ENCODE data around the gene DEDD2.

Gene DEDD2

GRCh38 chr19:42156571-42156970 is 60.9 kb downstream of the DEDD2 start:
- no peak overlapping the region for H3K4me3 ChIP-seq (ENCODE audit: low read depth in 1 of 2, low read length in 2 of 2)
- H3K27ac ChIP-seq (ENCODE audit: low read depth, low read length), result no peak overlapping the region
- H3K27me3 ChIP-seq (ENCODE audit: control insufficient read depth in 1 of 2, insufficient read depth in 2 of 2, low read length in 2 of 2), result peaks cover 14 to 20% of the 10 kb centered on the region in 2 donors
- H3K9ac ChIP-seq (ENCODE audit: low read depth in 1 of 2, low read length in 2 of 2), result no peak overlapping the region
- H3K4me1 ChIP-seq (ENCODE audit: control insufficient read depth in 1 of 2, insufficient read depth in 2 of 2, low read length in 2 of 2), result no peaks in the 10 kb centered on the region
- no peaks in the 10 kb centered on the region for H3K36me3 ChIP-seq (ENCODE audit: control insufficient read depth in 1 of 2, insufficient read depth in 2 of 2, low read length in 2 of 2)
- no peaks in the 10 kb centered on the region for H3K9me3 ChIP-seq (ENCODE audit: control insufficient read depth in 1 of 2, low read length in 2 of 2)

GRCh38 chr19:42155796-42156195 is 61.7 kb downstream of the DEDD2 start:
- no peak overlapping the region for H3K4me3 ChIP-seq (ENCODE audit: low read depth in 1 of 2, low read length in 2 of 2)
- H3K36me3 ChIP-seq (ENCODE audit: control insufficient read depth in 1 of 2, insufficient read depth in 2 of 2, low read length in 2 of 2), result no peaks in the 10 kb centered on the region
- no peaks in the 10 kb centered on the region for H3K4me1 ChIP-seq (ENCODE audit: control insufficient read depth in 1 of 2, insufficient read depth in 2 of 2, low read length in 2 of 2)
- no peaks in the 10 kb centered on the region for H3K9me3 ChIP-seq (ENCODE audit: control insufficient read depth in 1 of 2, low read length in 2 of 2)
- no peak overlapping the region for H3K9ac ChIP-seq (ENCODE audit: low read depth in 1 of 2, low read length in 2 of 2)
- H3K27me3 ChIP-seq (ENCODE audit: control insufficient read depth in 1 of 2, insufficient read depth in 2 of 2, low read length in 2 of 2), result peaks cover 14 to 20% of the 10 kb centered on the region in 2 donors
- no peak overlapping the region for H3K27ac ChIP-seq (ENCODE audit: low read depth, low read length)

GRCh38 chr19:42154471-42155323 is 62.8 kb downstream of the DEDD2 start:
- H3K4me3 ChIP-seq (ENCODE audit: low read depth in 1 of 2, low read length in 2 of 2), result no peak overlapping the region
- H3K27ac ChIP-seq (ENCODE audit: low read depth, low read length), result no peak overlapping the region
- no peaks in the 10 kb centered on the region for H3K4me1 ChIP-seq (ENCODE audit: control insufficient read depth in 1 of 2, insufficient read depth in 2 of 2, low read length in 2 of 2)
- no peak overlapping the region for H3K9ac ChIP-seq (ENCODE audit: low read depth in 1 of 2, low read length in 2 of 2)
- peaks cover 19 to 20% of the 10 kb centered on the region in 2 donors for H3K27me3 ChIP-seq (ENCODE audit: control insufficient read depth in 1 of 2, insufficient read depth in 2 of 2, low read length in 2 of 2)
- no peaks in the 10 kb centered on the region for H3K36me3 ChIP-seq (ENCODE audit: control insufficient read depth in 1 of 2, insufficient read depth in 2 of 2, low read length in 2 of 2)
- no peaks in the 10 kb centered on the region for H3K9me3 ChIP-seq (ENCODE audit: control insufficient read depth in 1 of 2, low read length in 2 of 2)

GRCh38 chr19:42153672-42154433 is 63.6 kb downstream of the DEDD2 start:
- Histone ChIP-seq H3K9ac (ENCODE audit: low read depth in 1 of 2, low read length in 2 of 2) (no peak overlapping the region), H3K36me3 (ENCODE audit: control insufficient read depth in 1 of 2, insufficient read depth in 2 of 2, low read length in 2 of 2) (no peaks in the 10 kb centered on the region), H3K27me3 (ENCODE audit: control insufficient read depth in 1 of 2, insufficient read depth in 2 of 2, low read length in 2 of 2) (peaks cover 20% of the 10 kb centered on the region in 2 donors)

GRCh38 chr19:42152910-42153671 is 64.4 kb downstream of the DEDD2 start:
- no peaks in the 10 kb centered on the region for H3K9me3 ChIP-seq (ENCODE audit: control insufficient read depth in 1 of 2, low read length in 2 of 2)
- H3K27ac ChIP-seq (ENCODE audit: low read depth, low read length), result no peak overlapping the region
- H3K9ac ChIP-seq (ENCODE audit: low read depth in 1 of 2, low read length in 2 of 2), result no peak overlapping the region
- no peaks in the 10 kb centered on the region for H3K4me1 ChIP-seq (ENCODE audit: control insufficient read depth in 1 of 2, insufficient read depth in 2 of 2, low read length in 2 of 2)
- H3K4me3 ChIP-seq (ENCODE audit: low read depth in 1 of 2, low read length in 2 of 2), result no peak overlapping the region
- peaks cover 20% of the 10 kb centered on the region in 2 donors for H3K27me3 ChIP-seq (ENCODE audit: control insufficient read depth in 1 of 2, insufficient read depth in 2 of 2, low read length in 2 of 2)
- no peaks in the 10 kb centered on the region for H3K36me3 ChIP-seq (ENCODE audit: control insufficient read depth in 1 of 2, insufficient read depth in 2 of 2, low read length in 2 of 2)

More at GRCh38 chr19:42153672-42154433, 63.6 kb downstream of the DEDD2 start:
- no peak overlapping the region for H3K4me3 ChIP-seq (ENCODE audit: low read depth in 1 of 2, low read length in 2 of 2)
- H3K27ac ChIP-seq (ENCODE audit: low read depth, low read length), result no peak overlapping the region
- H3K9me3 ChIP-seq (ENCODE audit: control insufficient read depth in 1 of 2, low read length in 2 of 2), result no peaks in the 10 kb centered on the region
- no peaks in the 10 kb centered on the region for H3K4me1 ChIP-seq (ENCODE audit: control insufficient read depth in 1 of 2, insufficient read depth in 2 of 2, low read length in 2 of 2)

GRCh38 chr19:42151782-42152684 is 65.4 kb downstream of the DEDD2 start:
- no peaks in the 10 kb centered on the region for H3K36me3 ChIP-seq (ENCODE audit: control insufficient read depth in 1 of 2, insufficient read depth in 2 of 2, low read length in 2 of 2)
- no peak overlapping the region for H3K27ac ChIP-seq (ENCODE audit: low read depth, low read length)
- no peak overlapping the region for H3K9ac ChIP-seq (ENCODE audit: low read depth in 1 of 2, low read length in 2 of 2)
- no peaks in the 10 kb centered on the region for H3K9me3 ChIP-seq (ENCODE audit: control insufficient read depth in 1 of 2, low read length in 2 of 2)
- H3K27me3 ChIP-seq (ENCODE audit: control insufficient read depth in 1 of 2, insufficient read depth in 2 of 2, low read length in 2 of 2), result peaks cover 20 to 25% of the 10 kb centered on the region in 2 donors
- no peaks in the 10 kb centered on the region for H3K4me1 ChIP-seq (ENCODE audit: control insufficient read depth in 1 of 2, insufficient read depth in 2 of 2, low read length in 2 of 2)
- H3K4me3 ChIP-seq (ENCODE audit: low read depth in 1 of 2, low read length in 2 of 2), result no peak overlapping the region

GRCh38 chr19:42150911-42151361 is 66.5 kb downstream of the DEDD2 start:
- H3K9ac ChIP-seq (ENCODE audit: low read depth in 1 of 2, low read length in 2 of 2), result no peak overlapping the region
- no peaks in the 10 kb centered on the region for H3K9me3 ChIP-seq (ENCODE audit: control insufficient read depth in 1 of 2, low read length in 2 of 2)
- no peak overlapping the region for H3K4me3 ChIP-seq (ENCODE audit: low read depth in 1 of 2, low read length in 2 of 2)
- no peaks in the 10 kb centered on the region for H3K36me3 ChIP-seq (ENCODE audit: control insufficient read depth in 1 of 2, insufficient read depth in 2 of 2, low read length in 2 of 2)
- no peak overlapping the region for H3K27ac ChIP-seq (ENCODE audit: low read depth, low read length)
- peaks cover 20 to 25% of the 10 kb centered on the region in 2 donors for H3K27me3 ChIP-seq (ENCODE audit: control insufficient read depth in 1 of 2, insufficient read depth in 2 of 2, low read length in 2 of 2)
- no peaks in the 10 kb centered on the region for H3K4me1 ChIP-seq (ENCODE audit: control insufficient read depth in 1 of 2, insufficient read depth in 2 of 2, low read length in 2 of 2)

GRCh38 chr19:42150364-42150763 is 67.1 kb downstream of the DEDD2 start:
- Histone ChIP-seq H3K9me3 (ENCODE audit: control insufficient read depth in 1 of 2, low read length in 2 of 2) (no peaks in the 10 kb centered on the region), H3K4me1 (ENCODE audit: control insufficient read depth in 1 of 2, insufficient read depth in 2 of 2, low read length in 2 of 2) (no peaks in the 10 kb centered on the region), H3K27me3 (ENCODE audit: control insufficient read depth in 1 of 2, insufficient read depth in 2 of 2, low read length in 2 of 2) (peaks cover 20 to 25% of the 10 kb centered on the region in 2 donors)

GRCh38 chr19:42149447-42150202 is 67.9 kb downstream of the DEDD2 start:
- Histone ChIP-seq H3K9ac (ENCODE audit: low read depth in 1 of 2, low read length in 2 of 2) (no peak overlapping the region), H3K27me3 (ENCODE audit: control insufficient read depth in 1 of 2, insufficient read depth in 2 of 2, low read length in 2 of 2) (peaks cover 19 to 23% of the 10 kb centered on the region in 2 donors)

More at GRCh38 chr19:42150364-42150763, 67.1 kb downstream of the DEDD2 start:
- Histone ChIP-seq H3K36me3 (ENCODE audit: control insufficient read depth in 1 of 2, insufficient read depth in 2 of 2, low read length in 2 of 2) (no peaks in the 10 kb centered on the region), H3K9ac (ENCODE audit: low read depth in 1 of 2, low read length in 2 of 2) (no peak overlapping the region), H3K4me3 (ENCODE audit: low read depth in 1 of 2, low read length in 2 of 2) (no peak overlapping the region), H3K27ac (ENCODE audit: low read depth, low read length) (no peak overlapping the region)

More at GRCh38 chr19:42149447-42150202, 67.9 kb downstream of the DEDD2 start:
- H3K4me1 ChIP-seq (ENCODE audit: control insufficient read depth in 1 of 2, insufficient read depth in 2 of 2, low read length in 2 of 2), result no peaks in the 10 kb centered on the region
- H3K4me3 ChIP-seq (ENCODE audit: low read depth in 1 of 2, low read length in 2 of 2), result no peak overlapping the region
- H3K36me3 ChIP-seq (ENCODE audit: control insufficient read depth in 1 of 2, insufficient read depth in 2 of 2, low read length in 2 of 2), result no peaks in the 10 kb centered on the region
- no peaks in the 10 kb centered on the region for H3K9me3 ChIP-seq (ENCODE audit: control insufficient read depth in 1 of 2, low read length in 2 of 2)
- no peak overlapping the region for H3K27ac ChIP-seq (ENCODE audit: low read depth, low read length)
